ENCODE data around the gene PLA1A.

The PLA1A gene

GRCh38 chr3:119575507-119575906, 22.2 kb upstream of the PLA1A start:
- no peak overlapping the region for H3K4me3 ChIP-seq (ENCODE audit: low read depth, low read length)
- ChIA-PET POLR2A (no interaction called here), CTCF (no interaction called here)
- TF ChIP-seq, protein P1, sequence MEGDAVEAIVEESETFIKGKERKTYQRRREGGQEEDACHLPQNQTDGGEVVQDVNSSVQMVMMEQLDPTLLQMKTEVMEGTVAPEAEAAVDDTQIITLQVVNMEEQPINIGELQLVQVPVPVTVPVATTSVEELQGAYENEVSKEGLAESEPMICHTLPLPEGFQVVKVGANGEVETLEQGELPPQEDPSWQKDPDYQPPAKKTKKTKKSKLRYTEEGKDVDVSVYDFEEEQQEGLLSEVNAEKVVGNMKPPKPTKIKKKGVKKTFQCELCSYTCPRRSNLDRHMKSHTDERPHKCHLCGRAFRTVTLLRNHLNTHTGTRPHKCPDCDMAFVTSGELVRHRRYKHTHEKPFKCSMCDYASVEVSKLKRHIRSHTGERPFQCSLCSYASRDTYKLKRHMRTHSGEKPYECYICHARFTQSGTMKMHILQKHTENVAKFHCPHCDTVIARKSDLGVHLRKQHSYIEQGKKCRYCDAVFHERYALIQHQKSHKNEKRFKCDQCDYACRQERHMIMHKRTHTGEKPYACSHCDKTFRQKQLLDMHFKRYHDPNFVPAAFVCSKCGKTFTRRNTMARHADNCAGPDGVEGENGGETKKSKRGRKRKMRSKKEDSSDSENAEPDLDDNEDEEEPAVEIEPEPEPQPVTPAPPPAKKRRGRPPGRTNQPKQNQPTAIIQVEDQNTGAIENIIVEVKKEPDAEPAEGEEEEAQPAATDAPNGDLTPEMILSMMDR (IDR thresholded peaks at IDR 0.05; ENCODE audit: insufficient read depth, low read length, missing control alignments), result no peak
- no peak for DNase-seq (ENCODE audit: low read depth, low spot score)

DNA sequence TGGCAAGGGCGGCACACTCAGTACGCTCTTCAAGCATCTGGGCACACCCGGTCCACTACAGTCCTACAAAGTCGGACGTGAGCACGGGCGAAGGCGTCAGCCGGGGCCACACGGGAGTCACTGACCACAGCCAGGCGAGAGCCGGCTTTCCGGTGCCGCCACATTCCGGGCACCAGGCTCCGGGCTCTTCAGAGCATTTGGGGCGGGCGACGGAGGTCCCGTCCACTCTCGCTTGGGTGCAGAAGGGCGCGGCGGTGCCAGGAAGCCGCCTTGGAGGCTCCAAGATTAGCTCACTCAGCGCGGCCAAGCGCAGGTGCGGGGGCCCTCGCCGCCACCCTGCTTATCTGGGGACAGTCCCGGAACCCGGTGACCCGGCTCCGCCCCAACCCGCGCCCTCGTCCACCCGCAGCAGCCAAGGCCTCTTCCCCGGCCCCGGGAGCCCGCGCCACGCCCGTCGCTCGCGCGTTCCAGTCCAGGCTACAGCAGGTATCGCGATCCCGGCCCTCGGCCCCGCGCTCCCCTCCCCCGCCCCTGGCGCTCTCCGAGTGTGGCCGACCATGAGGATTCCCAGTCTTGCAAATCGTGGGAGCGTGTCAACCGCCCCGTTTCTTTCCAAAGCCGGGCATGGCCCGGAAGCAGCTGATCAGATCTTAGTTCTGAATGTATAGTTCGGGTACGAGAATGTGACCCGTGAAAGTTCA, 18.2 kb upstream of the PLA1A start, which contains the start of gene ADPRH:
Gene ADPRH (plus strand): TSS at position 127 of the 701 bp plus-strand sequence. CDS start 2,678 bp downstream, outside the sequence.
- DNase-seq (ENCODE audit: low read depth, low spot score), result no peak
- ChIA-PET POLR2A (interaction anchor here (0.9 kb wide), 1 partner anchor 16 kb away, joined by 3 read pairs; no protein-coding TSS in a partner anchor), CTCF (interaction anchor here (1.0 kb wide), 1 partner anchor 101 kb away, joined by 5 read pairs; no protein-coding TSS in a partner anchor)
- H3K4me3 ChIP-seq (ENCODE audit: low read depth, low read length), result peak within 1 kb of the TSS; percentile 59
- TF ChIP-seq, protein P1 (IDR thresholded peaks at IDR 0.05; ENCODE audit: insufficient read depth, low read length, missing control alignments), result no peak

DNA sequence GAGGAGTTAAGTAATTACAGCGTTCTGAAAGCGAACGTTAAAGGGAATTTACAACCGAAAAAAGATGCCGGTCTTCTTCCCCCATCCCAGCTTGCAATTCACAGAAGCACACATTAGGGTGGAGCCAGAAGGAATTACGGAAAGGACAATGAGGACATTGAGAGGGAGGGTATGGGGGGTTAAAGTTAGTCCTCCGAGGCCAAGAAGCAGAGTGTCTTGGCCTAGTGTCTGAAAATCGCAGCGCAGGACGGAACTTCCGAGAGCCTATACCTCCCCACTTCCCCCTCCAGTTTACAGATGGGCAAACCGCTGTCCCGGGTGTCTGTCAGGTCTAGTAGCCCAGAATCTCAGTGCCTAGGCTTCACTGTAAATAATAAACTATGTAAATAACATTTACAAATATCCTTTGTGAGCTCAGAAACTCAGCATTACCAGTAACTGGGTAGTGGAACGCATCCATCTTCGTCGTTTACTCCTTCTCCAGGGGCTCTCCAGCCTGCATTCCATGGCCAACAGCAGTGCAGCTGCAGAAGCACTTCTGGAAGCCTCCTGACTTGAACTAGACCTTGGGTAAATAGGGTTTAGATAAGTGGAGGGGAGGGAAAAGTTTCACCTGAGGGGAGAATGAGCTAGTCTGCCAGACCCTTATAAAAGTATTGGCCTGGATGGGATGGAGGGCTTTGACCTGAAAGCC, 17.5 kb upstream of the PLA1A start:
- ChIA-PET POLR2A (interaction anchor here (0.7 to 0.9 kb wide), 2 partner anchors 15 to 25 kb away, joined by 3 to 4 read pairs; no protein-coding TSS in a partner anchor), CTCF (interaction anchor here (1.0 kb wide), 1 partner anchor 101 kb away, joined by 5 read pairs; no protein-coding TSS in a partner anchor)
- no peak for DNase-seq (ENCODE audit: low read depth, low spot score)
- H3K4me3 ChIP-seq (ENCODE audit: low read depth, low read length), result peak overlapping the region; percentile 59
- TF ChIP-seq, protein P1 (IDR thresholded peaks at IDR 0.05; ENCODE audit: insufficient read depth, low read length, missing control alignments), result no peak

DNA sequence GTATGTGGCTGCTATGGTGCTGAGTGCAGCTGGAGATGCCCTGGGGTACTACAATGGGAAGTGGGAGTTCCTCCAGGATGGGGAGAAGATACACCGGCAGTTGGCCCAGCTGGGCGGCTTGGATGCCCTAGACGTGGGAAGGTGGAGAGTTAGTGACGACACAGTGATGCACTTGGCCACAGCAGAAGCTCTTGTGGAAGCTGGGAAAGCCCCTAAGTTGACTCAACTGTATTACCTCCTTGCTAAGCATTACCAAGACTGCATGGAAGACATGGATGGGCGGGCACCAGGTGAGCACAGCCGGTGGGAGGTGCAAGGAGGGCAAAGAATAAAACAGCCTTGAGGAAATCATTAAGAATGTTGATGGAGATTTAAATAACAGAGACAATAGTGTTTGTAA, 15.5 kb upstream of the PLA1A start:
- no peak for DNase-seq (ENCODE audit: low read depth, low spot score)
- POLR2A ChIA-PET, result no interaction called here
- no peak overlapping the region for H3K4me3 ChIP-seq (ENCODE audit: low read depth, low read length)
- CTCF ChIA-PET, result no interaction called here
- TF ChIP-seq, protein P1 (IDR thresholded peaks at IDR 0.05; ENCODE audit: insufficient read depth, low read length, missing control alignments), result no peak

DNA sequence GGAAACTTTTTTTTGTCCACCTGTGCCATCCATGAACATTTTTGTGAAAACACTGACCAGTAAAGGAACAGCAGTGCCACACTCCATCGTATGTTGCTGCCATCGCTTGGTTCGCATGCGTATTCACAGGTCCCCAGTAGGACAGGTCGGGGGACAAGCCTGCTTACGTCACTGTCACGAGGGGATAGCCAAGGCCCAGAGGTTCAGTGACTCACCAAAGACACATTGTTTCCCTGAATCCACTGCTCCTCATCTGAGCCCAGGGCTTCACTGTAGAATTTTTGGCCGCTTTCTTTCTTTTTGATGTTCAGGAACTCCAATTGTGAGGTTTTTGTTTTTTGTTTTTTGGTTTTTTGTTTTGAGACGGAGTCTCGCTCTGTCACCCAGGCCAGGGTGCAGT, 12.5 kb upstream of the PLA1A start:
- ChIA-PET CTCF (interaction anchor here (0.9 kb wide), 1 partner anchor 11 kb away, joined by 3 read pairs; no protein-coding TSS in a partner anchor), POLR2A (no interaction called here)
- DNase-seq (ENCODE audit: low read depth, low spot score), result no peak
- TF ChIP-seq, protein P1 (IDR thresholded peaks at IDR 0.05; ENCODE audit: insufficient read depth, low read length, missing control alignments), result no peak
- no peak overlapping the region for H3K4me3 ChIP-seq (ENCODE audit: low read depth, low read length)

All from AG04449 (cell line).